Measurements from ENCODE around the gene CAMK2N1. TPM values are rescaled to one million over a fixed set of nuclear protein-coding genes. Genes with fewer than 3 reads are reported as not detected.

Gene CAMK2N1
- total RNA-seq, 1 donor from 2014 or later: 7.9 TPM

DNA sequence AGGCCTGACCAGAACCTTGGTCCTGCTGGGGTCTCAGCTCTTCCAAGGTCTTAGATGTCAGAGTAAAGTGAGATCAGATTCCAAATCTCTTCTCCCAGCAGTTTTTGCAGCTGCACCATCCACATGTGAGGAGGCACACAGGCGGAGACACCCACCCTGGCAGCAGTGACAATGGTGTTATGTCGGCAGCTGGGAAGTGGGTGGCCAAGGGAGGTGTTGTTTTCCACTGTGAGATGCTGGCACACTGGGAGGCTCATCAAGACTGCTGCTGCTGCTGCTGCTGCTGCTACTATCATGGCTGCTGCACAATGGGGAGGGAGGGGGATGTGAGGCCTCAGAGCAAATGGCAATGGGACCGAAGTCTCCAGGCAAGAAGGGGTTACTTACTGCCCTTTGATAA lies 23.6 kb downstream of the CAMK2N1 start:
- no peaks in the 10 kb centered on the region for H3K4me1 ChIP-seq
- TF ChIP-seq, protein P1, sequence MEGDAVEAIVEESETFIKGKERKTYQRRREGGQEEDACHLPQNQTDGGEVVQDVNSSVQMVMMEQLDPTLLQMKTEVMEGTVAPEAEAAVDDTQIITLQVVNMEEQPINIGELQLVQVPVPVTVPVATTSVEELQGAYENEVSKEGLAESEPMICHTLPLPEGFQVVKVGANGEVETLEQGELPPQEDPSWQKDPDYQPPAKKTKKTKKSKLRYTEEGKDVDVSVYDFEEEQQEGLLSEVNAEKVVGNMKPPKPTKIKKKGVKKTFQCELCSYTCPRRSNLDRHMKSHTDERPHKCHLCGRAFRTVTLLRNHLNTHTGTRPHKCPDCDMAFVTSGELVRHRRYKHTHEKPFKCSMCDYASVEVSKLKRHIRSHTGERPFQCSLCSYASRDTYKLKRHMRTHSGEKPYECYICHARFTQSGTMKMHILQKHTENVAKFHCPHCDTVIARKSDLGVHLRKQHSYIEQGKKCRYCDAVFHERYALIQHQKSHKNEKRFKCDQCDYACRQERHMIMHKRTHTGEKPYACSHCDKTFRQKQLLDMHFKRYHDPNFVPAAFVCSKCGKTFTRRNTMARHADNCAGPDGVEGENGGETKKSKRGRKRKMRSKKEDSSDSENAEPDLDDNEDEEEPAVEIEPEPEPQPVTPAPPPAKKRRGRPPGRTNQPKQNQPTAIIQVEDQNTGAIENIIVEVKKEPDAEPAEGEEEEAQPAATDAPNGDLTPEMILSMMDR (IDR thresholded peaks at IDR 0.05; ENCODE audit: borderline replicate concordance): no peak
- no peaks in the 10 kb centered on the region for H3K9me3 ChIP-seq (replicated peaks)
- H3K36me3 ChIP-seq: no peaks in the 10 kb centered on the region
- DNase-seq: no peak
- no peak overlapping the region for H3K4me3 ChIP-seq
- intact Hi-C loops (cut with micrococcal nuclease): no loop called here
- peaks cover 67% of the 10 kb centered on the region for H3K27me3 ChIP-seq (ENCODE audit: low read depth)
- H3K27ac ChIP-seq (replicated peaks): no peak overlapping the region

DNA sequence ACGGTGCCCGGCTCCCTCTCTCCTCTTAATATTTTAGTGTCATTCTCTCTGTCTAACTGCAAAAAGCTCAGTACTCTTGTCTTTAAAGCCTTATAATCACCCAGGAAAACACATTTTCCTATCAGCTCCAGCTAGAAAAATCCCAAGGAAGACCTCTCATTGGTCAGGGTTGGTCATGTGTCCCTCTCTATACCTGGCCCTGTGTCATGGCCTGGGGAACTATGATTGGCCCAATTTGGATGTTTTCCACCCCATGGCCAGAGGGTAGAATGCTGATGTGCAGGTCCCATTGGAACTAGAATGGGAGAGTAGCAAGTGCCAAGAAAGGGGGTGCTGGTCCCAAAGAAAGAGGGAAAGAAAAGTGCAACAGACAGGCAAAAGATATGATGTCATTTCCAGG lies 27.3 kb downstream of the CAMK2N1 start:
- Histone ChIP-seq H3K27me3 (ENCODE audit: low read depth) (peaks cover 64% of the 10 kb centered on the region), H3K9me3 (replicated peaks) (no peaks in the 10 kb centered on the region), H3K27ac (replicated peaks) (no peak overlapping the region), H3K36me3 (no peaks in the 10 kb centered on the region), H3K4me3 (no peak overlapping the region), H3K4me1 (no peaks in the 10 kb centered on the region)
- TF ChIP-seq, protein P1 (IDR thresholded peaks at IDR 0.05; ENCODE audit: borderline replicate concordance): no peak
- DNase-seq: no peak
- intact Hi-C loops (cut with micrococcal nuclease): no loop called here

GRCh38 chr1:20454004-20454403 lies 32.0 kb downstream of the CAMK2N1 start:
- H3K27me3 ChIP-seq (ENCODE audit: low read depth): peaks cover 85% of the 10 kb centered on the region
- H3K36me3 ChIP-seq: no peaks in the 10 kb centered on the region

DNA sequence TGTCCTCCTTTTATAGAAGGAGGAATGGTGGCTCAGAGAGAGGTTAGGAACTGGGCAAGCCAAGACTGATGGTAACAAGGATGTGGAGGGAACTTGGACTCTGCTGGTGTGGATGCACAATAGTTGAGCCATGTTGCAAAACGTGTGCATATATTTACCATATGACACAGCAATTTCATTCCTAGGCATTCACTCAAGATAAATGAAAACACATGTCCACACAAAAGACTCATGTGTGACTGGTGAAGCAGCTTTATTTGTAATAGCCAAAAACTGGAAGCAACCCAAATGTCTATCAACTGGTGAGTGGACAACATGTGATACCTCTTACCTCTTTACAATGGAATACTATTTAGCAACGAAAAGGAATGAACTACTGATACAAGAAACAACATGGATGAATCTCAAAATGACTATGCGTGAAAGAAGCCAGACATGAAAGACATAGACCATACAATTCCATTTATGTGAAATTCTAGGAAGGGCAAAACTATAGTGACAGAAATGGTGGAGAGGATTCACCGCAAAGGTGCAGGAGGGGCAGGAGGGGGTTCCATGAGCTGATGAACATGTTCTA lies 36.2 kb downstream of the CAMK2N1 start:
- TF ChIP-seq, protein P1 (IDR thresholded peaks at IDR 0.05; ENCODE audit: borderline replicate concordance): no peak
- Histone ChIP-seq H3K27me3 (ENCODE audit: low read depth) (peaks cover 69% of the 10 kb centered on the region), H3K36me3 (no peaks in the 10 kb centered on the region), H3K27ac (replicated peaks) (no peak overlapping the region), H3K4me3 (no peak overlapping the region), H3K9me3 (replicated peaks) (no peaks in the 10 kb centered on the region), H3K4me1 (no peaks in the 10 kb centered on the region)
- DNase-seq: no peak
- intact Hi-C loops (cut with micrococcal nuclease): no loop called here

More at GRCh38 chr1:20454004-20454403, 32.0 kb downstream of the CAMK2N1 start:
- intact Hi-C loops (cut with micrococcal nuclease): no loop called here
- TF ChIP-seq, protein P1 (IDR thresholded peaks at IDR 0.05; ENCODE audit: borderline replicate concordance): no peak
- H3K9me3 ChIP-seq (replicated peaks): no peaks in the 10 kb centered on the region
- H3K4me1 ChIP-seq: no peaks in the 10 kb centered on the region
- H3K4me3 ChIP-seq: no peak overlapping the region
- DNase-seq: no peak
- H3K27ac ChIP-seq (replicated peaks): no peak overlapping the region

GRCh38 chr1:20448671-20449071 lies 37.3 kb downstream of the CAMK2N1 start:
- intact Hi-C loops (cut with micrococcal nuclease): no loop called here
- Histone ChIP-seq H3K27me3 (ENCODE audit: low read depth) (peaks cover 61% of the 10 kb centered on the region), H3K4me1 (no peaks in the 10 kb centered on the region), H3K36me3 (no peaks in the 10 kb centered on the region), H3K4me3 (no peak overlapping the region), H3K9me3 (replicated peaks) (no peaks in the 10 kb centered on the region), H3K27ac (replicated peaks) (no peak overlapping the region)
- TF ChIP-seq, protein P1 (IDR thresholded peaks at IDR 0.05; ENCODE audit: borderline replicate concordance): no peak
- DNase-seq: no peak
